K562 (cell line): ENCODE data around the gene OBSL1. TPM values are rescaled to one million over a fixed set of nuclear protein-coding genes. Genes with fewer than 3 reads are reported as not detected.
A peak's percentile ranks its signal among the peaks of the same experiment; 100 is the strongest.

Experiments used
- CBX8 ChIP-seq: fragments of 200-600 bp; sonication (generic); IDR thresholded peaks from 2 replicates; pipeline ENCODE4 v1.6.1; 2012; ENCODE audit warnings: borderline replicate concordance, mixed run types, low read depth, mild to moderate bottlenecking, moderate library complexity, mixed read lengths, low read length, control low read depth, inconsistent platforms; ENCODE audit not compliant: poor library complexity, severe bottlenecking; ENCODE audit errors: extremely low read depth
- CGGBP1 ChIP-seq: fragments of 250-450 bp; sonication (Bioruptor Pico); IDR thresholded peaks from 2 replicates; pipeline ENCODE4 v1.9.0; 2021; ENCODE audit warnings: mild to moderate bottlenecking
- DMBX1 ChIP-seq: fragments of 250-450 bp; sonication (Bioruptor Pico); IDR thresholded peaks from 2 replicates; pipeline ENCODE4 v1.8.0; 2022; ENCODE audit warnings: inconsistent platforms, mild to moderate bottlenecking, moderate library complexity, borderline replicate concordance
- DNMT1 ChIP-seq: fragments of 450-650 bp; IDR thresholded peaks from 2 replicates; pipeline ENCODE4 v1.6.1; 2016; ENCODE audit warnings: antibody characterized with exemption, mild to moderate bottlenecking
- E2F6 ChIP-seq, 2 experiments: IDR thresholded peaks; 2 replicates each; pipeline ENCODE4 v1.6.1; 2011; ENCODE audit warnings: borderline replicate concordance in 1 of 2, control low read depth in 1 of 2, low read depth in 1 of 2, low read length in 1 of 2, mild to moderate bottlenecking in 1 of 2, mixed read lengths in 1 of 2, moderate library complexity in 1 of 2; ENCODE audit not compliant: insufficient read depth in 1 of 2, insufficient read length in 1 of 2, poor library complexity in 1 of 2, severe bottlenecking in 1 of 2; ENCODE audit errors: extremely low read depth in 1 of 2
- MEIS2 ChIP-seq: fragments of 450-650 bp; IDR thresholded peaks from 2 replicates; pipeline ENCODE4 v1.6.1; 2014; ENCODE audit warnings: mild to moderate bottlenecking; ENCODE audit not compliant: partially characterized antibody
- PCBP1 ChIP-seq: fragments of 200-400 bp; formaldehyde crosslinking; IDR thresholded peaks from 2 replicates; pipeline ENCODE4 v1.6.1; 2018; ENCODE audit warnings: mild to moderate bottlenecking, low read depth, low read length; ENCODE audit not compliant: poor library complexity, severe bottlenecking
- PRDM10 ChIP-seq: fragments of 450-650 bp; IDR thresholded peaks from 2 replicates; pipeline ENCODE4 v1.6.1; 2018; ENCODE audit not compliant: partially characterized antibody
- PTBP1 ChIP-seq: fragments of 200-400 bp; formaldehyde crosslinking; IDR thresholded peaks from 2 replicates; pipeline ENCODE4 v1.6.1; 2017; ENCODE audit warnings: low read depth, low read length
- PURB ChIP-seq: sonication (generic); formaldehyde crosslinking; IDR thresholded peaks from 2 replicates; pipeline ENCODE4 v1.9.0; 2021; ENCODE audit warnings: low read depth, mild to moderate bottlenecking, missing genetic modification reagents
- ZBTB11 ChIP-seq, 3 experiments: fragments of 200-800 bp in 1 of 3; fragments of 250-450 bp in 1 of 3; fragments of 450-650 bp in 1 of 3; sonication (Bioruptor Pico) in 1 of 3; sonication (Bioruptor generic) in 1 of 3; formaldehyde crosslinking in 1 of 3; IDR thresholded peaks; 2 replicates each; pipeline versions ENCODE4 v1.6.1 to v1.8.0; 2016 to 2022; ENCODE audit warnings: mild to moderate bottlenecking in 2 of 3, missing genetic modification characterization in 2 of 3, missing compliant biosample characterization in 1 of 3, moderate library complexity in 1 of 3
- ZNF354B ChIP-seq: fragments of 250-450 bp; sonication (Bioruptor Pico); IDR thresholded peaks from 2 replicates; pipeline ENCODE4 v1.4.0; 2020
- ZNF583 ChIP-seq: fragments of 250-450 bp; sonication (Bioruptor Pico); IDR thresholded peaks from 2 replicates; pipeline ENCODE4 v1.4.0; 2020
- ZNF764 ChIP-seq: fragments of 250-450 bp; sonication (Bioruptor Pico); IDR thresholded peaks from 2 replicates; pipeline ENCODE4 v1.4.0; 2020; ENCODE audit warnings: low read depth, mild to moderate bottlenecking, moderate library complexity
- polyA plus RNA-seq, 8 experiments: library from polyadenylated mRNA; depleted of rRNA in 4 of 8; stranded (reverse) in 5 of 8; unstranded in 3 of 8; fragments of >200 nt; fragmentation: Nextera tagmentation in 2 of 8; fragmentation: Illumina TruSeq in 1 of 8; extraction: Ambion mirVana in 2 of 8; extraction: Trizol in 1 of 8; gene quantifications; 2 replicates each; pipeline versions ENCODE4 v1.2.1 to v1.2.3, GENCODE V29; 2011 to 2014; ENCODE audit warnings: inconsistent platforms in 1 of 8, missing spikeins in 1 of 8
- total RNA-seq, 7 experiments: library from RNA; depleted of rRNA in 6 of 7; stranded (reverse); fragments of >200 nt in 6 of 7; fragmentation: Illumina TruSeq in 2 of 7; extraction: Trizol in 2 of 7; gene quantifications; 2 replicates each; pipeline versions ENCODE4 v1.2.1 to v1.2.3, GENCODE V29; 2011 to 2021; ENCODE audit warnings: low replicate concordance in 1 of 7
- TF ChIP-seq, protein P1 (sequence below), 2 experiments: fragments of 250-450 bp in 1 of 2; fragments of 450-650 bp in 1 of 2; sonication (Bioruptor Pico) in 1 of 2; IDR thresholded peaks; 2 replicates each; pipeline versions ENCODE4 v1.6.1 to v1.8.0; 2016 to 2021; ENCODE audit warnings: mild to moderate bottlenecking in 2 of 2, moderate library complexity in 2 of 2, missing compliant biosample characterization in 1 of 2, missing genetic modification characterization in 1 of 2

The OBSL1 gene
- total and polyA plus RNA-seq, 9 of the 15 experiments (the other 6 are each of a cell fraction or from before 2014, with no cell fraction given): 1.2 to 26.6 (median 8.6) TPM

DNA sequence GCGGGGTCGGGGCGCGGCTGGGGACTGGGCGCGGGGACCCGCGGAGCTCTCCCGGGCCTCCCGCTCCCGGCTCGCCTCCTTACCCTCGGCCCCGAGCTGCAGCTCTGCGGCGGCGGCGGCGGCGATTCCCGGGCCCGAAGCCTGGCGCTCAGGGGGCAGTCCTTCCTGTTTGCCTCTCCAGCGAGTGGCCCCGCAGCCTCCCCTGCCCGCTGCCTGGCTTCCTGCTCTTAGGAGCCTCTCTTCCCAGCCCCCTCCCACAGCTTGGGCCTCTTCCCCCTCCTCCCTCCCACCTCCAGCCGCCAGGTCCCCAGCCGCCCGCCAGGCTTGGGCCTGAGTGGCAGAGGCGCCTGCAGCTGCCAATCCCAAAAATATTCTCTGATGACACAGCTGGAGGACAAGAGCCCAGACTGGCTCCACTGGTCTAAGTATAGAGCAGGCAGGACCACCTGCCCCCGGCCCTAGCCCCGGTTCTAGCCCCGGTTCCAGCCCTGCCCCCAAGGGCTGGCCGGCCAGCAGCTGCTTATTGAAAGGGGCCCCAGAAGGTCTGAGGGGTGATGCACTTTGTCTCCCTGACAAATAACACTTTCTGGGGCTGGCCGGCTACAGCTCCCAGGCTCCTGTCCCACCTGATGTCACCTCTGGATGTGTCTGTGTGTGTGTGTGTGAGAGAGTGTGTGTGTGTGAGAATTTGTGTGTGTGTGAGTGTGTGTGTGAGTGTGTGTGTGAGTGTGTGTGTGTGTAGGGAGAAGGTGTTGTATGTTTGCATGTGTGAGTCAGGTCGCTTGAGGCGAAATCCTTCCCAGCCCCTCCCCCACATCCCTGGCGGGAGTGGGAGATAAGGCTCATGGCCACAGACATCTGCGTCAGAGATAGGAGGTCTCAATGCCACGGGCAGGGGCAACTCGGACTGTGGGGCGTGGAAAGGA is at the start of gene OBSL1 (continued):
- TF ChIP-seq ZBTB11 (CRISPR knock-in tag; IDR thresholded peaks at IDR 0.05): peak in 1 of 3 experiments; percentile 69; a peak in 1 of 6 replicates
- TF ChIP-seq MEIS2: no peak
- no peak for TF ChIP-seq DNMT1
- TF ChIP-seq PTBP1: no peak
- TF ChIP-seq PRDM10: no peak
- TF ChIP-seq DMBX1 (CRISPR knock-in tag): no peak
- TF ChIP-seq CGGBP1 (CRISPR knock-in tag): no peak
- TF ChIP-seq PURB: no peak
- no peak for TF ChIP-seq ZNF583 (CRISPR knock-in tag)
- TF ChIP-seq ZNF354B (CRISPR knock-in tag): no peak
- TF ChIP-seq ZNF764 (CRISPR knock-in tag): no peak
- TF ChIP-seq CBX8: no peak
- peak in 1 of 2 experiments; percentile 52 for TF ChIP-seq E2F6 (IDR thresholded peaks at IDR 0.05; ENCODE audit: borderline replicate concordance in 1 of 2, extremely low read depth in 1 of 2, insufficient read depth in 1 of 2, insufficient read length in 1 of 2, low read depth in 1 of 2, low read length in 1 of 2, poor library complexity in 1 of 2, severe bottlenecking in 1 of 2)
- TF ChIP-seq, protein P1, sequence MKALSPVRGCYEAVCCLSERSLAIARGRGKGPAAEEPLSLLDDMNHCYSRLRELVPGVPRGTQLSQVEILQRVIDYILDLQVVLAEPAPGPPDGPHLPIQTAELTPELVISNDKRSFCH (CRISPR knock-in tag; IDR thresholded peaks at IDR 0.05): no peak
- TF ChIP-seq, protein P1 (tag; IDR thresholded peaks at IDR 0.05): no peak
- TF ChIP-seq PCBP1: no peak
